Activated effector memory CD4-positive, alpha-beta T cell treated with Interleukin-2 at 50 U/mL for 16 hours (primary cell): ENCODE measurements around the gene NFS1.

ENCODE experiments used
- DNase-seq: peaks from one replicate; pipeline ENCODE4 v3.0.0-alpha.2; 2020

NFS1 gene

GRCh38 chr20:35635652-35636051, 63.5 kb downstream of the NFS1 start:
- no peak for DNase-seq

DNA sequence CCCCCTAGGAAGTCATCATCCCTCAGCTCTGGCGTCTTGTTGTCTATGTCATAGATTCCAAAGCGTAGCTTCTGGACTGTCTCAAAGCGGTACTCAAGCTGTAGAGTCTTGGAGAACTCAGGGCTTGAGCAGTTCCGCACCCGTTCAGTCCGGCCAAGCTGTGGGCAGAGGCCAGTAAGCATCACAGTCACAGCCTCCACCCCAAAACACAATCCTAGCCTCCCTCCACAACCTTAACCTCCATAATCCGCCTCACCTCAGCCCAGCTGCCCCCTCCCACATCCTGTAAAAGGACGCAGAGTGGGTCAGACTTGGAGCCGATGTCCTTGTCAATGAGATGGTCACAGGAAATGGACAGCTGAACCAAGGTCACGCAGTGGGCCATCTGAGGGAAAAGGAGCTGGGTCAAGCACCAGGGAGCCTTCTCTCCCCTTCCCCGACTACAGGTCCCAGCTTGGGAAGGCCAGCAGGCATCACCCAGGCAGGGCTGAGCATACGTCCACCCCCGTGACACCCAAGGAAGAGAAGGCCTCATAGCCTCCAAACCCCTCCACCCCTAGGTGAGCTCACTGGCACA, 66.5 kb downstream of the NFS1 start:
- no peak for DNase-seq

DNA sequence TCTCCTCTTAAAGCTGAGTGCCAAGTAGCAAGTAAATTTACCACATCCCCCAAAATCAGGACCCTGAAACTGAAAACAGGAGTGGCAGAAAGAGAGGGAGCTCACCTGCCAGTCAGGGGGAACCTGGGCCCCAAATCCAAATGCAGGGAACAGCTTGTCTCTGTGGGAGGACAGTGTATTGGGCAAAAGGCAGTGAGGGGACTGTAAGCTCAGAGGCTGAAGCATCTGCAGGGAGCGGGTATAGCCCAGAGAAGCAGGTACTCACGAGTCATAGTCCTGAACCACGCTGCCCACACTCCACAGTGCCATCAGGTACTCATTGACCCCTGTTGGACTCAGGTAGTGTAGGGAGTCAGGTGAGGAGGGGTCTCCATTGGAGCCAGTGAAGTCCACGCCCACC, 68.5 kb downstream of the NFS1 start:
- DNase-seq = no peak

DNA sequence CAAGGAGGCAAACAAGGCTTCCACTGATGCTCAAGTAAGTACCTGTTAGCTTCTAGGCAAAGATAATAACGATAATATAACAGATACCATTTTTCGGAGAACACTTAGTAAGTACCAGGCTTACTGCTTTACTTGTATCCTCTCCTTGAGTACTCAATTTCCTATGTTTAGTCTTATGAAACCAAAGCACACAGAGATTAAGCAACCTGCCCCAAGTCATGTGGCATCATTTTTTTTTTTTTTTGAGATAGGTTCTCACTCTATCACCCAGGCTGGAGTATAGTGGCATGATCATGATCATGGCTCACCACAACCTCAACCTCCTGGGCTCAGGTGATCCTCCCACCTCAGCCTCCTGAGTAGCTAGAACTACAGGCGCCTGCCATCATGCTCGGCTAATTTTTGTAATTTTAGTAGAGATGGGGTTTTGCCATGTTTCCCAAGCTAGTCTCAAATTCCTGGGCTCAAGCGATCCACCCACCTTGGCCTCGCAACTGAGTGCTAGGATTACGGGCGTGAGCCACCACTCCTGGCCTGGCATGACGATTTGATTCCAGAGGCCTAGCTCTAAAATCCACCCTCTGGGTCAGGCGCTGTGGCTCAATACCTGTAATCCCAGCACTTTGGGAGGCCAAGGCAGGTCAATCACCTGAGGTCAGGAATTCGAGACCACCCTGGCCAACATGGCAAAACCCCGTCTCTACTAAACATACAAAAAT, 69.6 kb downstream of the NFS1 start:
- no peak for DNase-seq

- DNase-seq = no peak
Measured at GRCh38 chr20:35627121-35627520, 72.0 kb downstream of the NFS1 start.

GRCh38 chr20:35626386-35627001, 72.7 kb downstream of the NFS1 start:
- no peak for DNase-seq

- no peak for DNase-seq
Measured at GRCh38 chr20:35625584-35626385, 73.4 kb downstream of the NFS1 start.

DNA sequence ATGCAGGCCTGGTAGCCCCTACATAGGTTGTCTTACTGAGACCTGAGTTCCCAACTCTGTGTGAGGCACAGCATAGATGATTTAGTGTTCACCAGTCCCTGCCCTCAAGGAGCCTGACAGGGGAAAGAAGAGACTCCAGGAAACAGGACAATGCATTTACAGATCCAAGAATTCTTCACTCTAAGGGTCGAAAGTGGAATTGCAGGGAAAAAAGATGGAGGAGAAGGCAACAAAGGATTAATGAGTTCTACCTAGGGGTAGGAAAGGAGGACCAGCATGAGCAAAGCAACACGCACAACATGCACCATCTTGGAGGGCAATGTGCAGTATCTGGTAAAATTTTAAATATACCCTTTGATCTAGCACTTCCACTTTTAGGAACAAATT, 77.6 kb downstream of the NFS1 start:
- no peak for DNase-seq

- DNase-seq = no peak
Measured at GRCh38 chr20:35620818-35621559, 78.2 kb downstream of the NFS1 start.

GRCh38 chr20:35619196-35620095, 79.7 kb downstream of the NFS1 start:
- peak; percentile 67 for DNase-seq

GRCh38 chr20:35618263-35619131, 80.7 kb downstream of the NFS1 start:
- peak; percentile 14 for DNase-seq
